Coronary artery (tissue), 2 donors: Measurements from ENCODE around the gene MRGPRX2.

Experiments
- DNase-seq: peaks from one replicate; pipeline ENCODE4 v3.0.0-alpha.2; 2017; ENCODE audit warnings: low spot score
- H3K27ac ChIP-seq, 2 donors: fragments of 200-600 bp; sonication (generic); one replicate each; pipeline ENCODE4 v1.5.1; 2016 to 2019
- H3K4me3 ChIP-seq: fragments of 200-600 bp; sonication (generic); 2 replicates; pipeline ENCODE4 v1.5.1; 2016; ENCODE audit warnings: mild to moderate bottlenecking, moderate library complexity
- TF ChIP-seq, protein P1 (sequence below): fragments of 200-600 bp; sonication (generic); IDR thresholded peaks from one replicate; pipeline ENCODE4 v1.5.1; 2019; ENCODE audit warnings: antibody characterized with exemption

Gene MRGPRX2

DNA sequence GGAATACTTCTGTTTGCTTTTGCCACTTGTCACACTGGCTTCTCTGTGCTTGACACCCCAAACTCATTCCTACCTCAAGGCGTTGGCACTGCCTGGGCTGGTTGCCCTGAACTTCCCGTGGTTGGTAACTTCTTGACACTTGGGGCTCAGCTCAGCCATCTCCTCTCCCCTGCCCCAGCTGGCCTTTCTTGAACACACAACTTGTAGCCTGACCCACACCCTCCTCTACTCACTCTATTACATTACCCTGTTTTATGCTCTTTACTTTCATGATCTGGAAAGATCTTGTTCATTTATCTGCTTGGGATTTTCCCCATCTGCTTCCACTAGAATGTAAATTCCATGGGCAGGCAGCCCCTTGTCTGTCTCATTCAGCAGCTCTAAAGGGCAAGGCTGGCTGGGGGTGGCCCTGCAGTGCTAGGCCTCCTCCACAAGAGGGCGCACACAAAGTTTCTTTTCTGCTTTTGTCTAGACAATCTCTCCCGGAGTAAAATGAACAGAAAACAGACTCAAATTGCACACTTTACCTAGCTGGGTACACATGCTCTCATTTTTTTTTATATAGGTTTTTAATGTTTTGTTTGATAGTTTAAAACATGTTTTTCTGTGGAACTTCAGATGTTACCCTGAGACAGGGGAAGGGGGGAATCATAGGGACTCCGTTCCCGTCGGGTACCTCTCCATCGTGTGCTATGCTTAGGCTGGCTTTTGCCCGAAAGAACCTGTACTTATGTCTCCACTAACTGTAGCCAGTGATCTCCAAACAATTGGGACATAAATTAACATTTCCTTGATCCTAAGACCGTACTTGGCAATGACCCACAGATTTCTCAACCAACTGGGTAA, 16.4 kb upstream of the MRGPRX2 start:
- Histone ChIP-seq H3K27ac (no peak overlapping the region), H3K4me3 (no peak overlapping the region)
- TF ChIP-seq, protein P1, sequence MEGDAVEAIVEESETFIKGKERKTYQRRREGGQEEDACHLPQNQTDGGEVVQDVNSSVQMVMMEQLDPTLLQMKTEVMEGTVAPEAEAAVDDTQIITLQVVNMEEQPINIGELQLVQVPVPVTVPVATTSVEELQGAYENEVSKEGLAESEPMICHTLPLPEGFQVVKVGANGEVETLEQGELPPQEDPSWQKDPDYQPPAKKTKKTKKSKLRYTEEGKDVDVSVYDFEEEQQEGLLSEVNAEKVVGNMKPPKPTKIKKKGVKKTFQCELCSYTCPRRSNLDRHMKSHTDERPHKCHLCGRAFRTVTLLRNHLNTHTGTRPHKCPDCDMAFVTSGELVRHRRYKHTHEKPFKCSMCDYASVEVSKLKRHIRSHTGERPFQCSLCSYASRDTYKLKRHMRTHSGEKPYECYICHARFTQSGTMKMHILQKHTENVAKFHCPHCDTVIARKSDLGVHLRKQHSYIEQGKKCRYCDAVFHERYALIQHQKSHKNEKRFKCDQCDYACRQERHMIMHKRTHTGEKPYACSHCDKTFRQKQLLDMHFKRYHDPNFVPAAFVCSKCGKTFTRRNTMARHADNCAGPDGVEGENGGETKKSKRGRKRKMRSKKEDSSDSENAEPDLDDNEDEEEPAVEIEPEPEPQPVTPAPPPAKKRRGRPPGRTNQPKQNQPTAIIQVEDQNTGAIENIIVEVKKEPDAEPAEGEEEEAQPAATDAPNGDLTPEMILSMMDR: peak; percentile 88
- DNase-seq: no peak

DNA sequence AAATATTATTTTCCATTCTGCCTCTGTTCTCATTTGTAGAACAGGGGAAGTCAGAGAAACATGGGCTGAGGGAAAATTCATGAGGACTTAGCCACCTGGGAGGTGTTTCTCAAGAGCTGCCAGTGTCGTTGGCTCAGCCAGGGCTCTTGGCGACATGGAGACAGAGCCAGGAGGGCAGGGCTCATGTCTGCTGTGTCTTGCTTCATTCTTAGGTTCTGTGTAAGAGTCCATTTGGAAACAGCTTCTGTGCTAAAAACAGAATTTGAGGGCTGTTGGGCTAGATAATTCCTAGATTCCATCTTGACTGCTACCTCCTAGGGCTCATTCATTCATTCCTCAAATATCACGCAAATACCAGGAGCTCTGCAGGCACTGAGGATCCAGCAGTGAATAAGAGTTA, 15.1 kb upstream of the MRGPRX2 start:
- no peak for DNase-seq
- TF ChIP-seq, protein P1: no peak
- Histone ChIP-seq H3K4me3 (no peak overlapping the region), H3K27ac (no peak overlapping the region)

DNA sequence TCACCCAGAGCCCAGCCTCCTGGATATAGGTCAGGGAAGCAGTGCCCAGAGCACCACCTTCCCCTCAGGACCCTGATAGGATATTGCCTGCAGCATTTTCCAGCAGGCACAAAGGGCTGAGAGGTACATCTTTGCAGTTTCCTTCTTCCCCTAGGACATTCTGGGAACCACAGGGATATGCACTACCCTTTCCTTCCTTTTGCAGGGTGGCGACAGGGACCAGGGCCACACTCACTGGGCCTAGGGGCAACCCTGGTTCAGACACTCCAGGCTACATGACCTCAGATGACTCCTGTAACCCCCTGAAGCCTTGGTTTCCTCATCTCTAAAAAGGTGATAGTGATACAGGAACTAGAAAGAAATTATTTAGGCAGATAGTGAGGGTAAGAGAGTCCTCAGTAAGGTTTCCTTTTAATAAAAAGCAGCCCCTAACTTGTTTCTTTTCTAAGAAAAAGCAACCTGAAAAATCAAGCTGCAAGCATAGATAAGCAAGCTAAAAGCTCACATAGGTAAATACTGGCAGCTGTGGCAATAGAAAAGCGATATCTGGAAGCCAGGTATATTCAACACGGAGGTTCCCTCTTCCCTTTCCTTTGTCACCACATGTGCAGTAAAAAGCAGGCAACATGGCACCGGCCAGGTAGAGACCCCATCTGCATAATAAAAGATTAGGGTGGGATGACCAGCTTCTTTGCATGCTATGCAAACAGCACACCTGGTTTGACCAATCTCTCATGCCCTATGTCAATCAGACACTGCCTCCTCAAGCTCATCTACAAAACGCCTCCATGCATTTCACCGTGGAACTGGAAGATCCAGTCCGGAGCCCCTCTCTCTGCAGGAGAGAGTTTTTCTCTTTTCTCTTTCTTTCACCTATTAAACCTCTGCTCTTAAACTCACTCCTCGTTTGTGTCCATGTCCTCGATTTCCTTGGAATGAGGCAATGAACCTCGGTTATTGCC, 13.2 kb upstream of the MRGPRX2 start:
- H3K27ac ChIP-seq: no peak overlapping the region
- no peak overlapping the region for H3K4me3 ChIP-seq
- TF ChIP-seq, protein P1: no peak

DNA sequence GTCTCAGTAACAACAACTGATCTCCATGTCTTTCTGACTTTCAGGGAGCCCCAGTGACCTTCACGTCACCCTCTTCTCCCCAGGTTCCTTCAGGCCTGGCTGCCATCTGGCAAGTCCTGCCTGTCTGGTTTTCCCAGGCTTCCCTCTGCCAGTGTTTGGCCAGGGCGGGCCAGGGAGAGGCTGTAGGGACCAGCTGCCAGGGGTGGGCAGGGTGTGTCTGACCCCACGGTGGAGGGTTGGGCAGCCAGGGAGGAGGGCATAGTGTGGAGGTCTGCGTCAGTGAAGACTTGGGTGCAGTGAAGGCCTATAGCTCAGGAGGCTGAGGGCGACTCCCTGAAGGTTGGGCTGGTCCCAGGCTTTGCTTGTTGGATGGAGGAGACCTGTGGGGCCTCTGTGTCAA, 11.9 kb upstream of the MRGPRX2 start:
- Histone ChIP-seq H3K27ac (no peak overlapping the region), H3K4me3 (no peak overlapping the region)
- no peak for DNase-seq
- TF ChIP-seq, protein P1: no peak

More for the DNA sequence above, 13.2 kb upstream of the MRGPRX2 start:
- DNase-seq: no peak

DNA sequence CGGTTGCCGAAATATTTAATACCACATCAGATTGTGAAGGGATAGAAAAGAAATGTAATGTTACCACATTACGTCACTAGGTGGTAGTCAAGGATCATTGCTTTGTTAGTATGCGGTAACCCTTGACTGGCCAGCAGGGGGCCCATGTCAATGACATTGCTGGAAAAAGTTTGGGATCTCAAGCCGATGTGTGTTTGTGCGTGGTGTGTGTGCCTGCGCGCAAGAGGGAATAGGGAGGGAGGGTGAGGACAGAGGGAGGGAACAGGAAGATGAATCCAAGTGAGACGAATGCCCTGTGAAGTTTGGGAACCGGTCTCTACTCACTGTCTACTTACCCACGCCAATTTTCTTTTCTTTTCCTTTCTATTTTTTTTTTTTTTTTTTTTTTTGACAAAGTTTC, 10.7 kb upstream of the MRGPRX2 start:
- no peak for DNase-seq
- TF ChIP-seq, protein P1: peak; percentile 74
- peak overlapping the region; percentile 43 for H3K4me3 ChIP-seq
- no peak overlapping the region for H3K27ac ChIP-seq

DNA sequence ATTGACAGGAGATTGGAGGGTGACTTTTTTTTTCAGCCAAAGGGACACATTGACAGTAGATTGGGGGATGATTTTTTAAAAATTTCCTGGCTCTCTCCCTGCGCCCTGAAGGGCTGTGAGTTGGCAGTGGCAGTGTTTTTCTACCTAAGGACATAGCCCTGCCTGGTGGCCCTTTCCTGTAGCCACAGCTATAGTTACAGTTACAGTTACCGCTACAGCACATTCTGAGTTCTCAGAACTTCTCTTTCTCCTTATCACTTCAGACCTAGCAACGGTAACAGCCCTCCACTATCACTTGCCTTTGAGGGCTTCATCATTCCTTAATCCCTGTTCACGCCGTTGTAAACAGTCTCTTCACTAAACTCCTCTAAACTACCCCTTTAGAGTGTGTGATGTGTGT, 684 bp downstream of the MRGPRX2 start:
- TF ChIP-seq, protein P1: no peak
- H3K4me3 ChIP-seq: no peak overlapping the region
- no peak overlapping the region for H3K27ac ChIP-seq
- DNase-seq: no peak
